ENCODE data around the gene DPCD.
"Not testable (repeated sequence)": the region's sequence is repeated elsewhere in the genome, so short reads cannot be mapped to it uniquely, and the experiment has no call there.

Gene DPCD

GRCh38 chr10:101579516-101579870 is 8.6 kb upstream of the DPCD start:
- ATAC-seq (ENCODE audit: low read depth) (no peak), DNase-seq (ENCODE audit: low spot score) (no peak)
- peaks cover 15% of the 10 kb centered on the region for H3K36me3 ChIP-seq (ENCODE audit: low read depth)
- H3K9me3 ChIP-seq (ENCODE audit: severe bottlenecking) = no peaks in the 10 kb centered on the region
- H3K4me1 ChIP-seq (ENCODE audit: insufficient read depth, poor library complexity, severe bottlenecking) = no peaks in the 10 kb centered on the region
- H3K27ac ChIP-seq (ENCODE audit: poor library complexity, severe bottlenecking) = no peak overlapping the region
- no peaks in the 10 kb centered on the region for H3K27me3 ChIP-seq (ENCODE audit: insufficient read depth, poor library complexity, severe bottlenecking)
- H3K4me3 ChIP-seq (ENCODE audit: severe bottlenecking) = no peak overlapping the region
- TF ChIP-seq CTCF (IDR thresholded peaks at IDR 0.05; ENCODE audit: poor library complexity, severe bottlenecking) = no peak

- no peak overlapping the region for H3K4me3 ChIP-seq (ENCODE audit: severe bottlenecking)
- TF ChIP-seq CTCF (IDR thresholded peaks at IDR 0.05; ENCODE audit: poor library complexity, severe bottlenecking) = no peak
- DNase-seq (ENCODE audit: low spot score) (no peak), ATAC-seq (ENCODE audit: low read depth) (no peak)
- no peak overlapping the region for H3K27ac ChIP-seq (ENCODE audit: poor library complexity, severe bottlenecking)
- H3K36me3 ChIP-seq (ENCODE audit: low read depth) = peaks cover 24% of the 10 kb centered on the region
- no peaks in the 10 kb centered on the region for H3K4me1 ChIP-seq (ENCODE audit: insufficient read depth, poor library complexity, severe bottlenecking)
- no peaks in the 10 kb centered on the region for H3K27me3 ChIP-seq (ENCODE audit: insufficient read depth, poor library complexity, severe bottlenecking)
- no peaks in the 10 kb centered on the region for H3K9me3 ChIP-seq (ENCODE audit: severe bottlenecking)
Observed at GRCh38 chr10:101580486-101581399, 7.4 kb upstream of the DPCD start.

GRCh38 chr10:101585841-101586240 is 2.3 kb upstream of the DPCD start:
- TF ChIP-seq CTCF (IDR thresholded peaks at IDR 0.05; ENCODE audit: poor library complexity, severe bottlenecking) = no peak
- no peaks in the 10 kb centered on the region for H3K27me3 ChIP-seq (ENCODE audit: insufficient read depth, poor library complexity, severe bottlenecking)
- no peak overlapping the region for H3K27ac ChIP-seq (ENCODE audit: poor library complexity, severe bottlenecking)
- H3K9me3 ChIP-seq (ENCODE audit: severe bottlenecking) = no peaks in the 10 kb centered on the region
- no peaks in the 10 kb centered on the region for H3K4me1 ChIP-seq (ENCODE audit: insufficient read depth, poor library complexity, severe bottlenecking)
- peaks cover 32% of the 10 kb centered on the region for H3K36me3 ChIP-seq (ENCODE audit: low read depth)
- DNase-seq (ENCODE audit: low spot score) = no peak
- H3K4me3 ChIP-seq (ENCODE audit: severe bottlenecking) = no peak overlapping the region
- ATAC-seq (ENCODE audit: low read depth) = no peak

- ATAC-seq (ENCODE audit: low read depth) = peak; percentile 40; the same call in 2 of the 3 replicates
Observed at GRCh38 chr10:101588879-101589278, 758 bp downstream of the DPCD start.

GRCh38 chr10:101593331-101593730 is 5.2 kb downstream of the DPCD start:
- peaks cover 15% of the 10 kb centered on the region; the same call in 1 of the 2 replicates for H3K36me3 ChIP-seq (ENCODE audit: low read depth)
- H3K27ac ChIP-seq (ENCODE audit: poor library complexity, severe bottlenecking); H3K4me1 ChIP-seq (ENCODE audit: insufficient read depth, poor library complexity, severe bottlenecking); H3K27me3 ChIP-seq (ENCODE audit: insufficient read depth, poor library complexity, severe bottlenecking); DNase-seq (ENCODE audit: low spot score); H3K4me3 ChIP-seq (ENCODE audit: severe bottlenecking); H3K9me3 ChIP-seq (ENCODE audit: severe bottlenecking); ATAC-seq (ENCODE audit: low read depth): not testable (repeated sequence)

More at GRCh38 chr10:101588879-101589278, 758 bp downstream of the DPCD start:
- no peaks in the 10 kb centered on the region for H3K27me3 ChIP-seq (ENCODE audit: insufficient read depth, poor library complexity, severe bottlenecking)
- no peaks in the 10 kb centered on the region for H3K4me1 ChIP-seq (ENCODE audit: insufficient read depth, poor library complexity, severe bottlenecking)
- no peak overlapping the region for H3K27ac ChIP-seq (ENCODE audit: poor library complexity, severe bottlenecking)
- peaks cover 23% of the 10 kb centered on the region for H3K36me3 ChIP-seq (ENCODE audit: low read depth)
- DNase-seq (ENCODE audit: low spot score) = no peak
- peak overlapping the region; percentile 92 for H3K4me3 ChIP-seq (ENCODE audit: severe bottlenecking)
- H3K9me3 ChIP-seq (ENCODE audit: severe bottlenecking) = no peaks in the 10 kb centered on the region
- no peak for TF ChIP-seq CTCF (IDR thresholded peaks at IDR 0.05; ENCODE audit: poor library complexity, severe bottlenecking)

All from RWPE2 (cell line).